Tibial nerve (tissue), 4 donors: ENCODE results near the gene SPTBN1. TPM values are rescaled to one million over a fixed set of nuclear protein-coding genes. Genes with fewer than 3 reads are reported as not detected.
"Not testable (repeated sequence)": the region's sequence is repeated elsewhere in the genome, so short reads cannot be mapped to it uniquely, and the experiment has no call there.

Source experiments
- DNase-seq, 2 donors: peaks; one replicate each; pipeline ENCODE4 v3.0.0-alpha.2; 2019; ENCODE audit warnings: low spot score in 2 of 2
- H3K27ac ChIP-seq, 4 donors: fragments of 200-600 bp; sonication (generic) in 3 of 4; one replicate each; pipeline ENCODE4 v1.5.1; 2017 to 2019; ENCODE audit warnings: mild to moderate bottlenecking in 1 of 4
- H3K27me3 ChIP-seq, 2 donors: fragments of 200-600 bp; sonication (generic) in 1 of 2; one replicate each; pipeline versions ENCODE4 v1.5.1 to v1.6.0; 2017 to 2019
- H3K36me3 ChIP-seq, 3 donors: fragments of 200-600 bp; sonication (generic); one replicate each; pipeline ENCODE4 v1.5.1; 2018 to 2019
- H3K4me1 ChIP-seq, 4 donors: fragments of 200-600 bp; sonication (generic) in 3 of 4; one replicate each; pipeline ENCODE4 v1.5.1; 2017 to 2019
- H3K4me3 ChIP-seq, 4 donors: fragments of 200-600 bp; sonication (generic) in 3 of 4; one replicate each; pipeline ENCODE4 v1.5.1; 2017 to 2019; ENCODE audit warnings: mild to moderate bottlenecking in 1 of 4, moderate library complexity in 1 of 4
- H3K9me3 ChIP-seq, 4 donors: fragments of 200-600 bp; sonication (generic) in 3 of 4; one replicate each; pipeline ENCODE4 v1.5.1; 2017 to 2019
- CTCF ChIP-seq, 5 experiments: fragments of 200-600 bp in 3 of 5; fragments of 450-650 bp in 2 of 5; sonication (generic) in 3 of 5; IDR thresholded peaks; one replicate each; pipeline ENCODE4 v1.5.1; 2016 to 2019; ENCODE audit warnings: antibody characterized with exemption in 5 of 5, mild to moderate bottlenecking in 3 of 5, moderate library complexity in 2 of 5
- EP300 ChIP-seq, 2 donors: sonication (generic); formaldehyde crosslinking; IDR thresholded peaks; one replicate each; pipeline ENCODE4 v1.6.1; 2017; ENCODE audit warnings: antibody characterized with exemption in 2 of 2, mild to moderate bottlenecking in 1 of 2
- POLR2A ChIP-seq, 2 donors: fragments of 450-650 bp; IDR thresholded peaks; one replicate each; pipeline ENCODE4 v1.6.1; 2017; ENCODE audit warnings: antibody characterized with exemption in 2 of 2, mild to moderate bottlenecking in 2 of 2, moderate library complexity in 2 of 2
- WGBS, 2 donors: methylation state at CpG; one replicate each; pipeline ENCODE4 v1.1.5; 2018; 5-methylcytosine and 5-hydroxymethylcytosine counted together
- total RNA-seq, 4 donors: library from RNA; depleted of rRNA; stranded (reverse); fragments of >200 nt; gene quantifications; one replicate each; pipeline ENCODE4 v1.1.0, GENCODE V29; 2016

Gene SPTBN1
- total RNA-seq, 4 donors from 2014 or later = 670 to 967 (median 890) TPM

GRCh38 chr2:54524226-54524991, 68.3 kb downstream of the SPTBN1 start:
- H3K27ac ChIP-seq = peak overlapping the region in 3 of 4 donors; percentile 40 to 82 (median 70)
- peaks cover 0 to 88% (median 24%) of the 10 kb centered on the region in 4 donors for H3K4me1 ChIP-seq
- 44 to 49% methylated on average over 13 of the region's 13 CpGs for WGBS, 2 donors
- H3K27me3 ChIP-seq = no peaks in the 10 kb centered on the region
- H3K9me3 ChIP-seq = no peaks in the 10 kb centered on the region
- TF ChIP-seq POLR2A (IDR thresholded peaks at IDR 0.05) (no peak), CTCF (IDR thresholded peaks at IDR 0.05) (no peak), EP300 (IDR thresholded peaks at IDR 0.05) (peak in 1 of 2 donors; percentile 12)
- peaks cover 0 to 38% (median 0%) of the 10 kb centered on the region in 3 donors for H3K36me3 ChIP-seq
- no peak for DNase-seq
- H3K4me3 ChIP-seq = no peak overlapping the region

GRCh38 chr2:54525321-54525720, 69.2 kb downstream of the SPTBN1 start:
- H3K27ac ChIP-seq = peak overlapping the region in 2 of 4 donors; percentile 70 to 82
- peaks cover 0 to 84% (median 24%) of the 10 kb centered on the region in 4 donors for H3K4me1 ChIP-seq
- DNase-seq = no peak
- H3K4me3 ChIP-seq = no peak overlapping the region
- 77 to 80% methylated on average over 9 of the region's 9 CpGs for WGBS, 2 donors
- no peak for TF ChIP-seq CTCF (IDR thresholded peaks at IDR 0.05)
- no peak for TF ChIP-seq POLR2A (IDR thresholded peaks at IDR 0.05)
- no peak for TF ChIP-seq EP300 (IDR thresholded peaks at IDR 0.05)
- H3K27me3 ChIP-seq = no peaks in the 10 kb centered on the region
- no peaks in the 10 kb centered on the region for H3K9me3 ChIP-seq
- peaks cover 0 to 39% (median 0%) of the 10 kb centered on the region in 3 donors for H3K36me3 ChIP-seq

GRCh38 chr2:54526226-54526879, 70.2 kb downstream of the SPTBN1 start:
- Histone ChIP-seq H3K36me3 (peaks cover 0 to 48% (median 0%) of the 10 kb centered on the region in 3 donors), H3K27me3 (no peaks in the 10 kb centered on the region), H3K9me3 (no peaks in the 10 kb centered on the region), H3K27ac (peak overlapping the region in 2 of 4 donors; percentile 70 to 82), H3K4me3 (no peak overlapping the region), H3K4me1 (peaks cover 0 to 80% (median 24%) of the 10 kb centered on the region in 4 donors)
- TF ChIP-seq CTCF (IDR thresholded peaks at IDR 0.05) (no peak), POLR2A (IDR thresholded peaks at IDR 0.05) (no peak), EP300 (IDR thresholded peaks at IDR 0.05) (no peak)
- 83 to 84% methylated on average over 12 of the region's 12 CpGs for WGBS, 2 donors
- no peak for DNase-seq

- H3K27me3 ChIP-seq = no peaks in the 10 kb centered on the region
- peak overlapping the region in 1 of 4 donors; percentile 60 for H3K27ac ChIP-seq
- 91 to 94% methylated on average over 1 of the region's 1 CpG for WGBS, 2 donors
- TF ChIP-seq CTCF (IDR thresholded peaks at IDR 0.05) (no peak), POLR2A (IDR thresholded peaks at IDR 0.05) (no peak), EP300 (IDR thresholded peaks at IDR 0.05) (no peak)
- peaks cover 0 to 83% (median 29%) of the 10 kb centered on the region in 4 donors for H3K4me1 ChIP-seq
- H3K9me3 ChIP-seq = no peaks in the 10 kb centered on the region
- no peak overlapping the region for H3K4me3 ChIP-seq
- H3K36me3 ChIP-seq = peaks cover 0 to 53% (median 0%) of the 10 kb centered on the region in 3 donors
- DNase-seq = no peak
Observed at GRCh38 chr2:54528311-54528955, 72.3 kb downstream of the SPTBN1 start.

GRCh38 chr2:54529518-54529917, 73.4 kb downstream of the SPTBN1 start:
- 77 to 87% methylated on average over 1 of the region's 1 CpG for WGBS, 2 donors
- not testable (repeated sequence) for DNase-seq, H3K4me3 ChIP-seq, H3K27me3 ChIP-seq, H3K9me3 ChIP-seq, H3K27ac ChIP-seq
- H3K36me3 ChIP-seq = peaks cover 0 to 53% (median 0%) of the 10 kb centered on the region in 3 donors
- peaks cover 0 to 83% (median 22%) of the 10 kb centered on the region in 4 donors for H3K4me1 ChIP-seq
